Stimulated activated effector memory CD8-positive, alpha-beta T cell treated with anti-CD3 and anti-CD28 coated beads, Interleukin-12 subunit alpha, Interleukin-12 subunit beta, amount 100 ng/mL, for 72 hours (primary cell): Measurements from ENCODE around the gene SLC40A1.
"Not testable (repeated sequence)": the region's sequence is repeated elsewhere in the genome, so short reads cannot be mapped to it uniquely, and the experiment has no call there.

ENCODE experiments used
- ATAC-seq: fragments of 150-1000 bp; cut with Tn5 transposase; 2 replicates; pipeline ENCODE4 v1.10.0; 2021
- DNase-seq, 2 donors: peaks; one replicate each; pipeline ENCODE4 v3.0.0; 2021 to 2022; ENCODE audit warnings: low spot score in 2 of 2
- H3K27ac Mint-ChIP-seq: one replicate; pipeline ENCODE4 v1.8.0; 2022; ENCODE audit warnings: mild to moderate bottlenecking, mixed read lengths
- H3K36me3 Mint-ChIP-seq: one replicate; pipeline ENCODE4 v1.8.0; 2022; ENCODE audit warnings: mild to moderate bottlenecking, mixed read lengths
- H3K4me1 Mint-ChIP-seq: one replicate; pipeline ENCODE4 v1.8.0; 2022; ENCODE audit warnings: mixed read lengths
- H3K4me3 Mint-ChIP-seq: one replicate; pipeline ENCODE4 v1.8.0; 2022; ENCODE audit warnings: mild to moderate bottlenecking, mixed read lengths
- H3K9me3 Mint-ChIP-seq: one replicate; pipeline ENCODE4 v1.8.0; 2022; ENCODE audit warnings: mixed read lengths

SLC40A1 gene

GRCh38 chr2:189609423-189609816 lies 28.8 kb upstream of the SLC40A1 start:
- Mint-ChIP-seq H3K9me3 (no peaks in the 10 kb centered on the region), H3K4me3 (no peak overlapping the region), H3K4me1 (no peaks in the 10 kb centered on the region), H3K36me3 (no peaks in the 10 kb centered on the region), H3K27ac (no peak overlapping the region)
- DNase-seq = no peak
- ATAC-seq = no peak

GRCh38 chr2:189608795-189609422 lies 28.3 kb upstream of the SLC40A1 start:
- Mint-ChIP-seq H3K36me3 (no peaks in the 10 kb centered on the region), H3K4me3 (no peak overlapping the region), H3K4me1 (no peaks in the 10 kb centered on the region), H3K27ac (no peak overlapping the region), H3K9me3 (no peaks in the 10 kb centered on the region)
- no peak for DNase-seq
- no peak for ATAC-seq

GRCh38 chr2:189608170-189608569 lies 27.6 kb upstream of the SLC40A1 start:
- Mint-ChIP-seq H3K36me3 (no peaks in the 10 kb centered on the region), H3K4me1 (no peaks in the 10 kb centered on the region), H3K4me3 (no peak overlapping the region), H3K27ac (no peak overlapping the region), H3K9me3 (no peaks in the 10 kb centered on the region)
- ATAC-seq (no peak), DNase-seq (no peak)

GRCh38 chr2:189602233-189602632 lies 21.6 kb upstream of the SLC40A1 start:
- no peak overlapping the region for H3K27ac Mint-ChIP-seq
- H3K36me3 Mint-ChIP-seq = no peaks in the 10 kb centered on the region
- H3K4me1 Mint-ChIP-seq = no peaks in the 10 kb centered on the region
- no peak overlapping the region for H3K4me3 Mint-ChIP-seq
- ATAC-seq (no peak), DNase-seq (no peak)
- no peaks in the 10 kb centered on the region for H3K9me3 Mint-ChIP-seq

- not testable (repeated sequence) for H3K4me1 Mint-ChIP-seq, H3K4me3 Mint-ChIP-seq, H3K27ac Mint-ChIP-seq, DNase-seq, H3K36me3 Mint-ChIP-seq, ATAC-seq, H3K9me3 Mint-ChIP-seq
These were observed 21.1 kb upstream of the SLC40A1 start for GRCh38 chr2:189601652-189602051.

- H3K27ac Mint-ChIP-seq = no peak overlapping the region
- H3K36me3 Mint-ChIP-seq = no peaks in the 10 kb centered on the region
- H3K4me3 Mint-ChIP-seq = no peak overlapping the region
- DNase-seq = no peak
- H3K4me1 Mint-ChIP-seq = no peaks in the 10 kb centered on the region
- H3K9me3 Mint-ChIP-seq = no peaks in the 10 kb centered on the region
- peak; percentile 67 for ATAC-seq
These were observed 20.5 kb upstream of the SLC40A1 start for GRCh38 chr2:189601043-189601442.

GRCh38 chr2:189599245-189599644 lies 18.7 kb upstream of the SLC40A1 start:
- DNase-seq (no peak), ATAC-seq (no peak)
- no peak overlapping the region for H3K4me3 Mint-ChIP-seq
- no peaks in the 10 kb centered on the region for H3K36me3 Mint-ChIP-seq
- H3K27ac Mint-ChIP-seq = no peak overlapping the region
- H3K4me1 Mint-ChIP-seq = no peaks in the 10 kb centered on the region
- H3K9me3 Mint-ChIP-seq = no peaks in the 10 kb centered on the region

- H3K27ac Mint-ChIP-seq = no peak overlapping the region
- no peak for DNase-seq
- peaks cover 7% of the 10 kb centered on the region for H3K4me1 Mint-ChIP-seq
- no peak for ATAC-seq
- no peak overlapping the region for H3K4me3 Mint-ChIP-seq
- H3K36me3 Mint-ChIP-seq = no peaks in the 10 kb centered on the region
- no peaks in the 10 kb centered on the region for H3K9me3 Mint-ChIP-seq
These were observed 14.8 kb upstream of the SLC40A1 start for GRCh38 chr2:189595417-189595816.

- H3K27ac Mint-ChIP-seq = no peak overlapping the region
- no peaks in the 10 kb centered on the region for H3K9me3 Mint-ChIP-seq
- ATAC-seq (no peak), DNase-seq (no peak)
- H3K36me3 Mint-ChIP-seq = no peaks in the 10 kb centered on the region
- peaks cover 7% of the 10 kb centered on the region for H3K4me1 Mint-ChIP-seq
- no peak overlapping the region for H3K4me3 Mint-ChIP-seq
These were observed 13.7 kb upstream of the SLC40A1 start for GRCh38 chr2:189594305-189594704.

- ATAC-seq (no peak), DNase-seq (no peak)
- H3K36me3 Mint-ChIP-seq = no peaks in the 10 kb centered on the region
- H3K4me1 Mint-ChIP-seq = peaks cover 7% of the 10 kb centered on the region
- H3K4me3 Mint-ChIP-seq = no peak overlapping the region
- H3K27ac Mint-ChIP-seq = no peak overlapping the region
- H3K9me3 Mint-ChIP-seq = no peaks in the 10 kb centered on the region
These were observed 12.5 kb upstream of the SLC40A1 start for GRCh38 chr2:189593115-189593514.

- ATAC-seq = no peak
- H3K4me1 Mint-ChIP-seq = peaks cover 7% of the 10 kb centered on the region
- no peak overlapping the region for H3K4me3 Mint-ChIP-seq
- no peaks in the 10 kb centered on the region for H3K36me3 Mint-ChIP-seq
- no peaks in the 10 kb centered on the region for H3K9me3 Mint-ChIP-seq
- DNase-seq = no peak
- H3K27ac Mint-ChIP-seq = no peak overlapping the region
These were observed 11.9 kb upstream of the SLC40A1 start for GRCh38 chr2:189592353-189592984.

GRCh38 chr2:189587780-189588179 lies 7.2 kb upstream of the SLC40A1 start:
- Mint-ChIP-seq H3K9me3 (no peaks in the 10 kb centered on the region), H3K4me3 (no peak overlapping the region), H3K36me3 (no peaks in the 10 kb centered on the region), H3K27ac (no peak overlapping the region), H3K4me1 (peaks cover 3% of the 10 kb centered on the region)
- ATAC-seq (no peak), DNase-seq (no peak)

GRCh38 chr2:189585226-189585756 lies 4.7 kb upstream of the SLC40A1 start:
- Mint-ChIP-seq H3K4me3 (no peak overlapping the region), H3K4me1 (peaks cover 11% of the 10 kb centered on the region), H3K9me3 (no peaks in the 10 kb centered on the region), H3K27ac (no peak overlapping the region), H3K36me3 (no peaks in the 10 kb centered on the region)
- DNase-seq = no peak
- ATAC-seq = no peak

- H3K9me3 Mint-ChIP-seq = no peaks in the 10 kb centered on the region
- no peak overlapping the region for H3K4me3 Mint-ChIP-seq
- no peaks in the 10 kb centered on the region for H3K36me3 Mint-ChIP-seq
- H3K4me1 Mint-ChIP-seq = peaks cover 16% of the 10 kb centered on the region
- H3K27ac Mint-ChIP-seq = no peak overlapping the region
- DNase-seq (no peak), ATAC-seq (no peak)
These were observed 4.1 kb upstream of the SLC40A1 start for GRCh38 chr2:189584686-189585085.

- Mint-ChIP-seq H3K9me3 (no peaks in the 10 kb centered on the region), H3K27ac (no peak overlapping the region), H3K36me3 (no peaks in the 10 kb centered on the region), H3K4me1 (peaks cover 16% of the 10 kb centered on the region), H3K4me3 (no peak overlapping the region)
- ATAC-seq (no peak), DNase-seq (no peak)
These were observed 2.9 kb upstream of the SLC40A1 start for GRCh38 chr2:189583227-189584198.
